NT2/D1 (cell line): ENCODE measurements around the gene TNKS2.

Experiments
- SUZ12 ChIP-seq: IDR thresholded peaks from 2 replicates; pipeline ENCODE4 v1.6.1; 2011; ENCODE audit not compliant: insufficient read length, insufficient read depth; ENCODE audit errors: extremely low read depth
- YY1 ChIP-seq: IDR thresholded peaks from 2 replicates; pipeline ENCODE4 v1.6.1; 2011; ENCODE audit not compliant: insufficient read length, insufficient read depth
- ZNF274 ChIP-seq: IDR thresholded peaks from 2 replicates; pipeline ENCODE4 v1.6.1; 2011; ENCODE audit warnings: mild to moderate bottlenecking, low read depth, low read length

DNA sequence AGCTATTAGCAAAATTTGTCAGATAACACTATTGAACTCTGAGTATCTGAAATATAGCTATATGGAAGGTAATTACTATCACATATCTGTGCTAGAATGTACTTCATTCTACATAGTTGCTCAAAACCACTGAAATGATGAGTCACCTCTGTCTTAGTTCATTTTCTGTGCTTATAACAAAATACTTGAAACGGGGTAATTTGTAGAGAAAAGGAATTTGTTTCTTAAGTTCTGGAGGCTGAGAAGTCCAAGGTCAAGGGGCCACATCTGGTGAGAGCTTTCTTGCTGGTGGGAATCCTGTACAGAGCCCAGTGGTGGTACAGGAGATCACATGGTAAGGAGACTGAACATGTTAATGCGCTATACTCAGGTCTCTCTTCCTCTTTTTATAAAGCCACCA lies 41.9 kb upstream of the TNKS2 start:
- TF ChIP-seq SUZ12 = no peak
- TF ChIP-seq ZNF274 = no peak
- TF ChIP-seq YY1 = no peak
